ENCODE data around the gene SOX11. TPM values are rescaled to one million over a fixed set of nuclear protein-coding genes. Genes with fewer than 3 reads are reported as not detected.

Gene SOX11
- total and polyA plus RNA-seq, 3 donors from 2014 or later: 0.05 to 0.08 (median 0.06) TPM

DNA sequence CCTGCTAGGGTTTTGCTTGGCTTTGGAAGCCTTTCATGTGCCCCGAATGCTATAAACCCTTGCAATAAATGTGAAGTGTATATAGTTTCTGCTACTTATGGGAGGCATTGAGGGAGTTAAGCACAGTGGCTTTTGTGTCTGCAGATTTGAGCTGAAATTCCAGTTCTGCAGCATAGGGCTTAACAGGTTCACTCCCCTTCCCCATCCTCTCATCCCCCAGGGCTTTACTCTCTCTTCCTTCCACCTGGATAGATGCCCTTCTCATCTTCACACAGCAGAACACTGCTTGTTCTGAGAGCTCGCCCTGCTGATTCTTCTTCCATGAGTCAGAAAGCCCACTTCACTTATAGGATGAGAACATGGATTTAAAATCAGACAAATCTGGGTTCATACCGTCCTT, 37.2 kb downstream of the SOX11 start:
- TF ChIP-seq POLR2A (IDR thresholded peaks at IDR 0.05): no peak
- no peak for TF ChIP-seq CTCF (IDR thresholded peaks at IDR 0.05)
- no peak for DNase-seq
- Histone ChIP-seq H3K27ac (no peak overlapping the region), H3K27me3 (no peaks in the 10 kb centered on the region), H3K36me3 (ENCODE audit: low read depth, missing control alignments) (no peaks in the 10 kb centered on the region), H3K4me3 (no peak overlapping the region), H3K4me1 (no peaks in the 10 kb centered on the region), H3K9me3 (no peaks in the 10 kb centered on the region)
- WGBS, 2 donors: 86 to 96% methylated on average over 2 to 3 of the region's 3 CpGs
- intact Hi-C loops (cut with DNase I; ENCODE audit: low total_unique reads): no loop called here

DNA sequence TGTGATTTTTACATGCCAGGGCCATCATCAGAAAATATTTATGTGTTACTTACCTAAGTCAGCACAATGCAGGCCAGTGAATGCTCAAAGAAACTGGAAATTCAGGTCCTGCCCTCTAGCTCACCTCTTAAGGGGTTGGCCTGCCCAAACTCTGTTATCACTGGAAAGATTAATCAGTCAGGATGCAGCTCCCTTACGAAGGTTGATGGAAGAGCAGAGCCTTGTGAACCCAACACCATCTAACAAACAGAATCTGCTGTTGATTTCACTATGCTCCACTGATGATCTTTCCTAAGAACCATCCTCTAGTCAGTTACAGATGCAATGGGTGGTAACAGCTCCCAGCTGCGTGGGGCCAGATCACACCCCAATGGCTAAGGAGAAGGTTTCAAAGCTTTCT, 38.2 kb downstream of the SOX11 start:
- intact Hi-C loops (cut with DNase I; ENCODE audit: low total_unique reads): no loop called here
- no peaks in the 10 kb centered on the region for H3K9me3 ChIP-seq
- TF ChIP-seq POLR2A (IDR thresholded peaks at IDR 0.05) (no peak), CTCF (IDR thresholded peaks at IDR 0.05) (no peak)

GRCh38 chr2:5734859-5735520, 42.8 kb downstream of the SOX11 start:
- WGBS, 2 donors: 77 to 78% methylated on average over 13 to 15 of the region's 15 CpGs
- no peak for DNase-seq
- intact Hi-C loops (cut with DNase I; ENCODE audit: low total_unique reads): no loop called here
- H3K27me3 ChIP-seq: no peaks in the 10 kb centered on the region
- TF ChIP-seq POLR2A (IDR thresholded peaks at IDR 0.05): no peak
- no peak for TF ChIP-seq CTCF (IDR thresholded peaks at IDR 0.05)
- no peaks in the 10 kb centered on the region for H3K9me3 ChIP-seq
- H3K4me1 ChIP-seq: no peaks in the 10 kb centered on the region
- no peaks in the 10 kb centered on the region for H3K36me3 ChIP-seq (ENCODE audit: low read depth, missing control alignments)
- no peak overlapping the region for H3K4me3 ChIP-seq
- H3K27ac ChIP-seq: no peak overlapping the region

More for the DNA sequence above, 38.2 kb downstream of the SOX11 start:
- no peaks in the 10 kb centered on the region for H3K36me3 ChIP-seq (ENCODE audit: low read depth, missing control alignments)
- no peak overlapping the region for H3K4me3 ChIP-seq
- DNase-seq: no peak
- H3K27me3 ChIP-seq: no peaks in the 10 kb centered on the region
- 76 to 83% methylated on average over 2 of the region's 2 CpGs for WGBS, 2 donors
- H3K4me1 ChIP-seq: no peaks in the 10 kb centered on the region
- H3K27ac ChIP-seq: no peak overlapping the region

DNA sequence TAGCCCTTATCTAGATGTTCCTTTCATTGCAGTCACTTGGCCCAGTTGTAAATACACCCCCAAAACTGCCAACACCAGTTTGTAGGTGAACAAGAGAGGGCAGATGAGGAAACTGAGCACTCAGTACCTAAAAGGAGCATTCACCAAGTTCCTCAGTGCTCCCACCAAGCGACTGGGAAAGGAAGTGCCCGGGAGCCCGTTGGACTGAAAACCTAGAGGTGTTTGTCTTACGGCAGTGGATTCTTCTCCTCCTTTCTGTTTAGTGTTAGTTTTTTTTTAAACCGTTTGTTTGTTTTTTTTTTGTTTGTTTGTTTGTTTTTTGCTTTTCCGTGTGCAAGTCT, 43.3 kb downstream of the SOX11 start:
- no peak overlapping the region for H3K27ac ChIP-seq
- no peak for DNase-seq
- intact Hi-C loops (cut with DNase I; ENCODE audit: low total_unique reads): no loop called here
- H3K9me3 ChIP-seq: no peaks in the 10 kb centered on the region
- TF ChIP-seq POLR2A (IDR thresholded peaks at IDR 0.05): no peak
- TF ChIP-seq CTCF (IDR thresholded peaks at IDR 0.05): no peak
- H3K27me3 ChIP-seq: no peaks in the 10 kb centered on the region
- no peak overlapping the region for H3K4me3 ChIP-seq
- H3K36me3 ChIP-seq (ENCODE audit: low read depth, missing control alignments): no peaks in the 10 kb centered on the region
- no peaks in the 10 kb centered on the region for H3K4me1 ChIP-seq
- 88 to 90% methylated on average over 6 of the region's 6 CpGs for WGBS, 2 donors

DNA sequence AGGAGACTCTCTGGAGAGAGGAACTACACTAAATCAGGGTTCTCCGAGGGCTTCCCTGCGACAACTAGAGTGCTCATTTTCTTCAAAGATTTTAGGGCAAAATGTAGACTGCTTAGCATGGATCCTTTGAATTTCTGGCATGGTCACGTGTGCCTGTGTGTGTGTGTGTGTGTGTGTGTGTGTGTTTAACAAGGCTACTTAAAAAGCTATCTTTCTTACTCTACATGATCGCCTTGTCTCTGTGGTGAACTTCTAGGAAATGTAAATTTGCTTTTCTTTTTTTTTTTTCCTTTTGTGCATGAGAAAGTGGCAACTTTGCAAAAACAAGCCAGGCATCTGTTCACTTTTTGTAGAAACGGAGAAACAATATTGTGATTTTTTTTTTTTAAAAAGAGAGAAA, 43.9 kb downstream of the SOX11 start:
- H3K36me3 ChIP-seq (ENCODE audit: low read depth, missing control alignments): no peaks in the 10 kb centered on the region
- no peak overlapping the region for H3K4me3 ChIP-seq
- TF ChIP-seq CTCF (IDR thresholded peaks at IDR 0.05) (no peak), POLR2A (IDR thresholded peaks at IDR 0.05) (no peak)
- no peak overlapping the region for H3K27ac ChIP-seq
- H3K4me1 ChIP-seq: no peaks in the 10 kb centered on the region
- no peaks in the 10 kb centered on the region for H3K27me3 ChIP-seq
- DNase-seq: no peak
- 80 to 86% methylated on average over 5 of the region's 5 CpGs for WGBS, 2 donors
- no peaks in the 10 kb centered on the region for H3K9me3 ChIP-seq
- intact Hi-C loops (cut with DNase I; ENCODE audit: low total_unique reads): no loop called here

All from testis (tissue), 3 donors.